ENCODE measurements around the gene ZC3H4.

The ZC3H4 gene

GRCh38 chr19:47037766-47038165 is 75.8 kb downstream of the ZC3H4 start:
- H3K4ac ChIP-seq (ENCODE audit: low read length): no peak overlapping the region
- H2BK5ac ChIP-seq (ENCODE audit: low read length): no peak overlapping the region
- H2AFZ ChIP-seq (ENCODE audit: low read length): no peak overlapping the region
- H3K4me3 ChIP-seq (ENCODE audit: low read length in 2 of 2): no peak overlapping the region
- no peak overlapping the region for H3K4me2 ChIP-seq (ENCODE audit: insufficient read depth, low read length, poor library complexity, severe bottlenecking)
- no peak overlapping the region for H3K14ac ChIP-seq (ENCODE audit: low read length)
- H2BK12ac ChIP-seq (ENCODE audit: low read length): no peak overlapping the region
- no CpG with 5 or more reads among the region's 1 CpG for WGBS, 2 donors (ENCODE audit: extremely low coverage in 2 of 2, insufficient read length in 2 of 2, insufficient replicate concordance in 1 of 2)
- no peak overlapping the region for H3K27ac ChIP-seq (replicated peaks; ENCODE audit: low read length)
- no peak overlapping the region for H2BK120ac ChIP-seq (ENCODE audit: low read depth, low read length)
- peaks cover 0 to 6% of the 10 kb centered on the region in 2 donors for H3K36me3 ChIP-seq (replicated peaks in 1 of 2; ENCODE audit: control insufficient read depth in 2 of 2, insufficient read depth in 2 of 2, low read length in 2 of 2)
- no peak overlapping the region for H3K9ac ChIP-seq (ENCODE audit: low read depth, low read length, poor library complexity)
- H3K79me1 ChIP-seq (ENCODE audit: low read depth, low read length): peaks cover 4% of the 10 kb centered on the region
- H2BK15ac ChIP-seq (ENCODE audit: low read length): no peak overlapping the region
- H4K91ac ChIP-seq (ENCODE audit: low read depth, low read length, poor library complexity): no peak overlapping the region
- H3K27me3 ChIP-seq (ENCODE audit: control insufficient read depth in 3 of 3, insufficient read depth in 3 of 3, low read depth in 1 of 3, low read length in 3 of 3): no peaks in the 10 kb centered on the region
- H4K8ac ChIP-seq (ENCODE audit: low read depth, low read length): no peak overlapping the region
- H2AK5ac ChIP-seq (ENCODE audit: low read depth, low read length): peak overlapping the region; percentile 0
- no peak for DNase-seq (ENCODE audit: low spot score)
- H3K23ac ChIP-seq (ENCODE audit: low read depth, low read length, poor library complexity): peak overlapping the region; percentile 35
- H3K4me1 ChIP-seq (ENCODE audit: control insufficient read depth in 2 of 2, insufficient read depth in 1 of 2, low read depth in 1 of 2, low read length in 2 of 2): peaks cover 4 to 7% of the 10 kb centered on the region in 2 donors
- no peak overlapping the region for H3K18ac ChIP-seq (ENCODE audit: low read length)
- H3K9me3 ChIP-seq (replicated peaks in 1 of 2; ENCODE audit: control insufficient read depth in 2 of 2, insufficient read depth in 1 of 2, low read depth in 1 of 2, low read length in 2 of 2): no peaks in the 10 kb centered on the region

- Histone ChIP-seq H3K9me3 (replicated peaks in 1 of 2; ENCODE audit: control insufficient read depth in 2 of 2, insufficient read depth in 1 of 2, low read depth in 1 of 2, low read length in 2 of 2) (peaks cover 0 to 2% of the 10 kb centered on the region in 2 donors), H2BK5ac (ENCODE audit: low read length) (no peak overlapping the region), H2BK120ac (ENCODE audit: low read depth, low read length) (no peak overlapping the region), H3K27me3 (ENCODE audit: control insufficient read depth in 3 of 3, insufficient read depth in 3 of 3, low read depth in 1 of 3, low read length in 3 of 3) (peaks cover 0 to 2% (median 0%) of the 10 kb centered on the region in 3 experiments), H2BK15ac (ENCODE audit: low read length) (peak overlapping the region; percentile 2), H3K36me3 (replicated peaks in 1 of 2; ENCODE audit: control insufficient read depth in 2 of 2, insufficient read depth in 2 of 2, low read length in 2 of 2) (no peaks in the 10 kb centered on the region), H3K4me1 (ENCODE audit: control insufficient read depth in 2 of 2, insufficient read depth in 1 of 2, low read depth in 1 of 2, low read length in 2 of 2) (peaks cover 4 to 7% of the 10 kb centered on the region in 2 donors), H4K91ac (ENCODE audit: low read depth, low read length, poor library complexity) (no peak overlapping the region), H3K79me1 (ENCODE audit: low read depth, low read length) (peaks cover 4% of the 10 kb centered on the region), H3K4me3 (ENCODE audit: low read length in 2 of 2) (peak overlapping the region; percentile 43 to 44), H3K18ac (ENCODE audit: low read length) (peak overlapping the region; percentile 28), H3K14ac (ENCODE audit: low read length) (no peak overlapping the region), H3K4me2 (ENCODE audit: insufficient read depth, low read length, poor library complexity, severe bottlenecking) (no peak overlapping the region), H2AFZ (ENCODE audit: low read length) (peak overlapping the region; percentile 88), H3K27ac (replicated peaks; ENCODE audit: low read length) (no peak overlapping the region), H3K9ac (ENCODE audit: low read depth, low read length, poor library complexity) (no peak overlapping the region), H2BK12ac (ENCODE audit: low read length) (no peak overlapping the region), H2AK5ac (ENCODE audit: low read depth, low read length) (peak overlapping the region; percentile 8), H4K8ac (ENCODE audit: low read depth, low read length) (no peak overlapping the region), H3K23ac (ENCODE audit: low read depth, low read length, poor library complexity) (peak overlapping the region; percentile 31), H3K4ac (ENCODE audit: low read length) (no peak overlapping the region)
- DNase-seq (ENCODE audit: low spot score): no peak
- no CpG with 5 or more reads among the region's 26 CpGs for WGBS, 2 donors (ENCODE audit: extremely low coverage in 2 of 2, insufficient read length in 2 of 2, insufficient replicate concordance in 1 of 2)
These were observed 77.4 kb downstream of the ZC3H4 start for GRCh38 chr19:47036097-47036651.

GRCh38 chr19:47035127-47036096 is 78.2 kb downstream of the ZC3H4 start:
- Histone ChIP-seq H2BK5ac (ENCODE audit: low read length) (no peak overlapping the region), H3K23ac (ENCODE audit: low read depth, low read length, poor library complexity) (peak overlapping the region; percentile 31), H3K9ac (ENCODE audit: low read depth, low read length, poor library complexity) (no peak overlapping the region), H2BK12ac (ENCODE audit: low read length) (no peak overlapping the region), H3K36me3 (replicated peaks in 1 of 2; ENCODE audit: control insufficient read depth in 2 of 2, insufficient read depth in 2 of 2, low read length in 2 of 2) (no peaks in the 10 kb centered on the region), H3K4me1 (ENCODE audit: control insufficient read depth in 2 of 2, insufficient read depth in 1 of 2, low read depth in 1 of 2, low read length in 2 of 2) (peaks cover 4 to 7% of the 10 kb centered on the region in 2 donors), H3K4ac (ENCODE audit: low read length) (no peak overlapping the region), H2AFZ (ENCODE audit: low read length) (peak overlapping the region; percentile 88), H4K91ac (ENCODE audit: low read depth, low read length, poor library complexity) (no peak overlapping the region), H2BK15ac (ENCODE audit: low read length) (peak overlapping the region; percentile 19), H2AK5ac (ENCODE audit: low read depth, low read length) (peak overlapping the region; percentile 70), H3K27me3 (ENCODE audit: control insufficient read depth in 3 of 3, insufficient read depth in 3 of 3, low read depth in 1 of 3, low read length in 3 of 3) (peaks cover 0 to 6% (median 0%) of the 10 kb centered on the region in 3 experiments), H3K14ac (ENCODE audit: low read length) (no peak overlapping the region), H3K27ac (replicated peaks; ENCODE audit: low read length) (peak overlapping the region; percentile 16), H3K9me3 (replicated peaks in 1 of 2; ENCODE audit: control insufficient read depth in 2 of 2, insufficient read depth in 1 of 2, low read depth in 1 of 2, low read length in 2 of 2) (peaks cover 0 to 2% of the 10 kb centered on the region in 2 donors), H2BK120ac (ENCODE audit: low read depth, low read length) (no peak overlapping the region), H3K18ac (ENCODE audit: low read length) (peak overlapping the region; percentile 78), H3K4me3 (ENCODE audit: low read length in 2 of 2) (peak overlapping the region; percentile 44 to 63), H3K79me1 (ENCODE audit: low read depth, low read length) (peaks cover 2% of the 10 kb centered on the region), H4K8ac (ENCODE audit: low read depth, low read length) (no peak overlapping the region), H3K4me2 (ENCODE audit: insufficient read depth, low read length, poor library complexity, severe bottlenecking) (peak overlapping the region; percentile 72)
- WGBS, 2 donors (ENCODE audit: extremely low coverage in 2 of 2, insufficient read length in 2 of 2, insufficient replicate concordance in 1 of 2): no CpG with 5 or more reads among the region's 35 CpGs
- peak; percentile 83 for DNase-seq (ENCODE audit: low spot score)

All from neuronal stem cell (in vitro differentiated cells).